Choroid plexus epithelial cell (primary cell): Measurements from ENCODE around the gene KLHL11.

ENCODE experiments used
- DNase-seq: peaks from one replicate; pipeline ENCODE4 v3.0.0-alpha.2; 2010; ENCODE audit warnings: low read depth
- H3K4me3 ChIP-seq: 2 replicates; pipeline ENCODE4 v1.5.1; 2011; ENCODE audit warnings: low read depth, mild to moderate bottlenecking, control low read depth, low read length, moderate library complexity
- CTCF ChIP-seq: conservative IDR thresholded peaks from 2 replicates; pipeline ENCODE4 v1.5.1; 2011; ENCODE audit warnings: low read depth, mild to moderate bottlenecking, control low read depth, inconsistent platforms, low read length, moderate library complexity

Gene KLHL11

GRCh38 chr17:41909088-41909487, 43.9 kb upstream of the KLHL11 start:
- no peak for TF ChIP-seq CTCF
- DNase-seq: no peak
- H3K4me3 ChIP-seq: no peak overlapping the region

GRCh38 chr17:41907633-41908539, 42.7 kb upstream of the KLHL11 start:
- H3K4me3 ChIP-seq: no peak overlapping the region
- peak; percentile 74 for DNase-seq
- no peak for TF ChIP-seq CTCF

DNA sequence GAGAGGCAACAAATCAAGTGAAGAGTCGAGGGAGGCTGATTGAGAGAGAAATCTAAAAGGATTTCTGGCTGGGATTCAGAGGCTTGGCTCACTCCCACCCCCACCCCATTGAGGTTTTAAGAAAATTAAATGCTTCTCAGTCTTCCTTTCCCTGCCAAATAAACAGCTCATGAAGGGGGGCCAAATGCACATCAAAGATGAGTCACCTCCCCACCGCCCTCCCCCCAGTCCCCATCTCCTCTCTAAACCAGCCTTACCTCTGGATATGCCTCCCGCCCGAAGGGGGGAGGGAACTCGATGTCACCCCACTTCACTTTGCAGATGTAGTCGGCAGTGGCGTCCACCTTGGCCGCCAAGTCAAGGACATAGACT, 41.9 kb upstream of the KLHL11 start:
- no peak overlapping the region for H3K4me3 ChIP-seq
- peak; percentile 71 for DNase-seq
- TF ChIP-seq CTCF: no peak

DNA sequence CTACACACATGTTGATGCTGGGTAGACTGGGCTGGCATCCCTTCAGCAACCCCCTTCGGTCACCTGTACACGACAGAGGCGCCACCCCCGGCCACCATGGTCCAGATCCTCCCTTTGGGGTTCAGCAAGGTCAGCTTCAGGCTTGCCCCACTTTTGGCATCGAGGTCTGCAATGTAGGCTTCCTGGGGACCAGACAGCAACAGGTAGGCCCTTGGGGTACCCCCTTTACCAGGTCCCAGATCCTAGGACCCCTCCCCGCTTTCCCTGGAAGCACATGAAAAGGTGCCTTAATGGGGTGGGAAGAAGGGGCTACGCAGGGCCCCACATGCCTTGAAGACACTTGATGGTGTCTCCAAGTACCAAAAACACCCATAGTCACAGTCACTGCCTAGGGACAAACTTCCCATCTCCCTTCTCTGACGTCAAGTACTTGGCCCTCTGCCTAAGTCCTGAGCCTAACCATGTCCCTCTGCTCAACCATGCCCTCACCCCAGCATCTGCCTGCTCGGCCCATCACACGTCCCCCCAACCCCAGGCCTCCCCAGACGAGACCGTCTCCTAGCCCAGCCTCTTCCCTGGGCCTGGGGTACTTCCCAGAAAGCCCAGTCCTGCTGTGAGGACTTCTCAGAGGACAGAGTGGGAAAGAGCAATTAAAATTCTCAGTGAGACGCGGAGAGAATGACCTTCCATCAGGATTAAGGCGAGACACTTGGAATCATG, 41.4 kb upstream of the KLHL11 start:
- DNase-seq: no peak
- H3K4me3 ChIP-seq: no peak overlapping the region
- no peak for TF ChIP-seq CTCF

DNA sequence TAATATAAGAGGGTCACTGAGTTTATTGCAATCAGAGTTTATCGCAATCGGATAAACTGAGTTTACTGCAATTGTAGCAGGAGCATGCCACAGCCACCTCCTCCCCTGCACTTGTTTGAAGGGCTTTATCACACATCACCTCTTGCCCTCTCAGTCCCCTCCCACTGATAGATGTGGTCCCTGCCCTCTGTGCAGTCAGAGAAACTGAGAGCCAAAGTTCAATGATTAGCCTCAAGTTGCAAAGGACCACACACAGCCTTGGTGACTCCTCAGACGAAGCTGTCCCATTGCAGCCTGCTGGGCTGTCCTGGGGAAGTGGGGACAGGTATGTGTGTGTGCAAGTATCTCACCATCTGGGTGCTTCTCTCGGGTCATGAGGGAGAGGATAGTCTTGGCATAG, 39.9 kb upstream of the KLHL11 start:
- no peak overlapping the region for H3K4me3 ChIP-seq
- no peak for DNase-seq
- no peak for TF ChIP-seq CTCF

DNA sequence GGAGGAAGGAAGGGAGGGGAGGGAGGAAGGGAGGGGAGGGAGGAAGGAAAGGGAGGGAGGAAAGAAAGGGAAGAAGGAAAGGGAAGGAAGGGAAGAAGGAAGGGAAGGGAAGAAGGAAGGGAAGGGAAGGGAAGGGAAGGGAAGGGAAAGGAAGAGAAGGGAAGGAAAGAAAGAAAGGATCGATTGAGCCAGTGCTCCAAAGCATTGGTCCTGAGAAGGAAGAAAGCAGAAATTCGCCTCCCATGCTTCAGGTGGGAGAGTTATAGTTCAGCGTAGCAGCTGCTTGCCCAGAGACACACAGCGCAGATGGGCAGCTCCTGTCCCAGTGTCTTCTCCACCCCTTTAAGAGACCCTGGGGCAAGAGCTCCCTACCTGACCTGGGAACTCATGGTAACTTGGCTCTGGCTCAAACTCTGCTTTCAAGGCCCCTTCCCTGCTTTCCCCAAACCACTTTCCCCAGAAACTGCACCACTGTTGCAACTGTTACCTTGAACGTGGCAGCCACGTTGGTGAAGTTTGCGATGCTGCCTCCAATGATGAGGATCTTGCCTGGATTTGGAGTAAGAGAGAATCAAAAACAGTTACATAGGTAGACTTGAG, 39.1 kb upstream of the KLHL11 start:
- no peak for DNase-seq
- TF ChIP-seq CTCF: no peak
- H3K4me3 ChIP-seq: no peak overlapping the region
